Hypothalamus (tissue), 51 donors: ENCODE measurements around the gene PIAS4.
"Not testable (repeated sequence)": the region's sequence is repeated elsewhere in the genome, so short reads cannot be mapped to it uniquely, and the experiment has no call there.

ENCODE experiments used
- DNase-seq, 51 donors: peaks; one replicate each; lab custom pipeline; 2025; lab: John Stamatoyannopoulos, UW

The PIAS4 gene

GRCh38 chr19:3987619-3988371 is 19.7 kb upstream of the PIAS4 start:
- peak in 45 of 51 donors; percentile 11 to 83 (median 62) for DNase-seq

DNA sequence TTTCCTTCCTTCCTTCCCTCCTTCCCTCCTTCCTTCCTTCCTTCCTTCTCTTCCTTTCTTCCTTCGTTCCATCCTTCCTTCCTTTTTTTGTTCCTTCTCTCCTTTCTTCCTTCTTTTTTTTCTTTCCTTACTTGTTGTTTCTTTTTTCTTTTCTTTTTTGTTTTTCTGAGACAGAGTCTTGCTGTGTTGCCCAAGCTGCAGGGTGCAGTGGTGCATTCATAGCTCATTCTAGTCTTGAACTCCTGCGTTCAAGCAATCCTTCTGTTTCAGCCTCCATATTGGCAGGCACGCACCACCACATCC is 16.8 kb upstream of the PIAS4 start:
- no peak for DNase-seq

- no peak for DNase-seq
Measured at GRCh38 chr19:3995607-3996006, 11.9 kb upstream of the PIAS4 start.

- not testable (repeated sequence) for DNase-seq
Measured at GRCh38 chr19:3998667-3999412, 8.7 kb upstream of the PIAS4 start.

- not testable (repeated sequence) for DNase-seq
Measured at GRCh38 chr19:4000798-4001197, 6.7 kb upstream of the PIAS4 start.

GRCh38 chr19:4005436-4005835 is 2.1 kb upstream of the PIAS4 start:
- not testable (repeated sequence) for DNase-seq

GRCh38 chr19:4007836-4008539 is 452 bp downstream of the PIAS4 start:
- DNase-seq, result peak in 3 of 51 donors; percentile 17 to 42 (median 22)

GRCh38 chr19:4009990-4010807 is 2.7 kb downstream of the PIAS4 start:
- DNase-seq, result no peak

GRCh38 chr19:4010808-4011110 is 3.2 kb downstream of the PIAS4 start:
- no peak for DNase-seq

DNA sequence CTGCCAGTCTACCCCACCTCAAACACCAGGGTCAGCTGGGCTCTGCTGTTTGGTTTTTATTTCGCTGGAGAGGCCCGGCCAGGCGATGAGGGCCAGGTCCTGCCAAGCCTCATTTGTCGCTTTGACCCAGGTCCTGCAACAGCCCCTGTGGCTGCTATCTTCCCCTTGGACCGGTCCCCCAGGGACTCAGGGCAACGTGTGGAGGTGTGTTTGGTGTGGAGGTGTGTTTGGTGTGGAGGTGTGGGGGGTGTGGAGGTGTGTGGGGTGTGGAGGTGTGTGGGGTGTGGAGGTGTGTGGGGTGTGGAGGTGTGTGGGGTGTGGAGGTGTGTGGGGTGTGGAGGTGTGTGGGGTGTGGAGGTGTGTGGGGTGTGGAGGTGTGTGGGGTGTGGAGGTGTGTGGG is 3.9 kb downstream of the PIAS4 start:
- DNase-seq, result not testable (repeated sequence)

- DNase-seq, result peak in 1 of 51 donors; percentile 15
Measured at GRCh38 chr19:4012092-4012974, 4.8 kb downstream of the PIAS4 start.

DNA sequence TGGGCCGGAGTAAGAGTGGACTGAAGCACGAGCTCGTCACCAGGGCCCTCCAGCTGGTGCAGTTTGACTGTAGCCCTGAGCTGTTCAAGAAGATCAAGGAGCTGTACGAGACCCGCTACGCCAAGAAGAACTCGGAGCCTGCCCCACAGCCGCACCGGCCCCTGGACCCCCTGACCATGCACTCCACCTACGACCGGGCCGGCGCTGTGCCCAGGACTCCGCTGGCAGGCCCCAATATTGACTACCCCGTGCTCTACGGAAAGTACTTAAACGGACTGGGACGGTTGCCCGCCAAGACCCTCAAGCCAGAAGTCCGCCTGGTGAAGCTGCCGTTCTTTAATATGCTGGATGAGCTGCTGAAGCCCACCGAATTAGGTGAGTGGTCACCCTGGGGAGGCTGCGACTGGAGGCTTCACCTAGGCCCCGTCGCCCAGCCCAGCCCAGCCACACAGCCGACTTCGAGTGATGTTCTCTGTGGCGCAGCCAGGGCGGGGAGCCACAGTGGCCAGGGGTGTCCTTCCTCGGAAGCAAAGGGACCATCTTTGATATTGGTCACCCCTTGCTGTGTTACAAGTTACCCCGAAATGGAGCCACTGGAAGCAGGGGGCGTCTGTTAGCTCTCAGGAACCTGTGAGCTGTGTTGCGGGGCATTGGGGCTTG is 5.6 kb downstream of the PIAS4 start:
- no peak for DNase-seq

DNA sequence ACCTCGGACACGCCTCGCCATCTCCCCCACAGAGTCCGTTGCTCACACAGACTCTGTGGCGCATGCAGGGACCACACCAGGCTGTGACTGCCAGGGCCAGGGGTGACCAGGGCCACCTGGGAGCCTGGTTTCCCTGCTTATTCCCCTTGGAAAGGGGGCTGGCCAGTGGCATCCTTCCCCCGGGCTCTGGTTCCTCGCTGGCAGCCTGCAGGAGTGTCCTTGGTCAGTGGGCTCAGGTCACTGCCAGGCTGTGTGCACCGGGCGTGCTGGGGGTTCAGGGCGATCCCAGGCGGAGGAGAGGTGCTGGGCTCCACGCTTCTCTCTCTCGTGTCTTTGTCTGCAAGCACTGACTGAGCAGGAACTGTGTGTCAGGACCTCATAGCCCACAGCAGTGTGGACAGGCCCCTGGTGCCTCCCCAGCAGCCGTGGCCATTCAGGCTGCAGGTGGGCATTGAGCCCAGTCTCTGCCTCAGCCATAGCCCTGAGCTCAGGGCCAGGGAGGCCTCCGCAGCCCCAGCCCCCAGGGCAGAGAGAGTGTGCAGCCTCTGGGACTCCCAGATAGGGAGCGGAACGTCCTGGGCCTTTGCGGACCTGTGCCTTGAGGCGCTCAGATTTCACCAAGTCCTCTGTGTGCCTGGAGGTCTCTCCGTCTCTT is 6.5 kb downstream of the PIAS4 start:
- peak in 23 of 51 donors; percentile 11 to 74 (median 40) for DNase-seq

DNA sequence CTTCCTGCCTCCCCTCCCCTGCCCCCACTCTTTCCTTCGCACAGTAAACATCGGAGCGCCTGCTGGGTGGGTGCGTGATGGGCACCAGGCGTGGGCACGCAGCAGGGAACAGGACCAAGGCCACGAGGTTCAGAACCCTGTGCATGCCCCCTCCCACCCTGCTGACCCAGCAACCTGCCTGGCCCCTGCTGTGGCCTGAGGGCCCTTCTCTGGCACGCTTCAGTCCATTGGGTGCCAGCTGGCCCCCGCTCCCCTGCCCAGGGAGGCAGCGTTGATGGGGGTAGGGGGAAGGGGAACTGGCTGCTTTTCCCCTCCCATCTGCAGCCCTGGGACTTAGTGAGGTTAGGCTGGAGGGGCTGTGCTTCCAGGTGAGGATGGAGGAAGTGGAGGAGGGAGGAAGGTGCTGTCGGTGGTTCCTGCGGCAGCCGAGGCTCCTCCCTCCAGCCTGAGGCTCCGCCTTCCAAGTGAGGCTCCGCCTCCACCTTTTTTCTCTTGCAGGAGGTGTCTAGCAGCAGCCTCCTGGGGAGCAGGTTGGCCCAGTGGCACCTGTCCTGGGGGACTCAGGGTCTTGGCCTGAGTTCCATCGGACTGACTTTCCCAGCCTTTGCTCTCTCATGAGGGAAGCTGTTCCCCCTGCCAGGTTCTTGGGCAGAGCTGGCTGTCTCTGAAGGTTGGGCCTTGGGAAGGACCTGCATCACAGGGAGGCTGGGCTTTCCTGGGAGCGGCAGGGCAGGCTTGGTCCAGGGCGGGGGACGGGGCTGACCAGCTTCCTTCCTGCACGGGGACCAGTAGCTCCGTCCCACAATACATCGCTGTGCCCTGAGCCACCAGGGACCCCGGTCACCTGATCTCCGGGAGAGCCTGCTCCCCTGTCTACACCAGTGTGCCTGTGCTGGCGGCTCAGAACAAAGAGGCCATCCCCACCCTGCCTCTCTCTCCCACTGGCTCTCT is 7.3 kb downstream of the PIAS4 start:
- no peak for DNase-seq

DNA sequence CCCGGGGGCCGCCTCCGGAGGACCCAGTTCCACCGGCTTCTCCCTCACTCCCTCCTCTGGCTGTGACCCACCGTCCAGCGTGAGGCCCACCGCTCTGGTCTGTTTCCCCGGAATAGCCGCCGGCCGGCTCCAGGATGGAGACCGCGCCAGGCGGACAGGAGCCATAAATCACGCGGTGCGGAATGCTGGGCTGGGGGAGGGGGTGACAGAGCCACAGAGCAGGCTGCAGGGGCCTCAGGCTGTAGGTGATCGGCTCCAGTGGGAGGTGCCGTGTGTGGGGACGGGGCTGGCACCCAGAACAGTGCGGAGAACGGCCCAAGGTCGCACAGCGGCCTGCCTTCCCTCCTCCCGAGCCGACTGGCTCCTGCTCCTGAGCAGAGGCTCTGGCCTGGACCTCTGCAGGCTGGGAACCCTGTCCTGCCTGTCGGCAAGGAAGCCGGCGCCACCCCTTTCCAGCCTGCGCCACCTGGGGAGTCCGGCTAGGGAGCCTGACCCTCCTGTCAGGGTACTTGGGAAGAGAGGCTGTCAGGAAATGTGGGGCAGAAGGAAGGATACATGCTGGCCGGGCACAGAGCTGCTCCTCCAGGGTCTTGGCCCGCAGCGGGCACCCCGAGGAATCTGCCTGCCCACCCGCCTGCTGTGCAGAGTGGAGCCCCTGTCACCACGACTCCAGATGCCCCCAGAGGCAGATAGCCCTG is 8.3 kb downstream of the PIAS4 start:
- peak in 1 of 51 donors; percentile 10 for DNase-seq

- DNase-seq, result peak in 41 of 51 donors; percentile 26 to 91 (median 73)
Measured at GRCh38 chr19:4016486-4016885, 8.9 kb downstream of the PIAS4 start.
